ENCODE results near the gene YTHDF1. TPM values are rescaled to one million over a fixed set of nuclear protein-coding genes. Genes with fewer than 3 reads are reported as not detected.
"Not testable (repeated sequence)": the region's sequence is repeated elsewhere in the genome, so short reads cannot be mapped to it uniquely, and the experiment has no call there.

Gene YTHDF1
- total RNA-seq, 1 donor from 2014 or later = 32.8 TPM

- DNase-seq (ENCODE audit: low read depth) = no peak
Measured at GRCh38 chr20:63227260-63227659, 11.3 kb upstream of the YTHDF1 start.

- no peak for DNase-seq (ENCODE audit: low read depth)
Measured at GRCh38 chr20:63226042-63226943, 10.4 kb upstream of the YTHDF1 start.

- DNase-seq (ENCODE audit: low read depth) = no peak
Measured at GRCh38 chr20:63225082-63225454, 9.1 kb upstream of the YTHDF1 start.

- peak; percentile 82 for DNase-seq (ENCODE audit: low read depth)
Measured at GRCh38 chr20:63224412-63225081, 8.6 kb upstream of the YTHDF1 start.

- DNase-seq (ENCODE audit: low read depth) = no peak
Measured at GRCh38 chr20:63223826-63224207, 7.9 kb upstream of the YTHDF1 start.

GRCh38 chr20:63223121-63223825 lies 7.3 kb upstream of the YTHDF1 start:
- DNase-seq (ENCODE audit: low read depth) = peak; percentile 32

- DNase-seq (ENCODE audit: low read depth) = no peak
Measured at GRCh38 chr20:63222541-63222940, 6.6 kb upstream of the YTHDF1 start.

- not testable (repeated sequence) for DNase-seq (ENCODE audit: low read depth)
Measured at GRCh38 chr20:63221400-63222053, 5.6 kb upstream of the YTHDF1 start.

GRCh38 chr20:63220696-63221399 lies 4.9 kb upstream of the YTHDF1 start:
- no peak for DNase-seq (ENCODE audit: low read depth)

GRCh38 chr20:63219866-63220521 lies 4.1 kb upstream of the YTHDF1 start:
- DNase-seq (ENCODE audit: low read depth) = no peak

GRCh38 chr20:63219447-63219821 lies 3.5 kb upstream of the YTHDF1 start:
- DNase-seq (ENCODE audit: low read depth) = no peak

- DNase-seq (ENCODE audit: low read depth) = no peak
Measured at GRCh38 chr20:63218701-63219446, 2.9 kb upstream of the YTHDF1 start.

- DNase-seq (ENCODE audit: low read depth) = peak; percentile 22
Measured at GRCh38 chr20:63217706-63218105, 1.8 kb upstream of the YTHDF1 start.

GRCh38 chr20:63216849-63217471 lies 1.0 kb upstream of the YTHDF1 start:
- DNase-seq (ENCODE audit: low read depth) = no peak

- DNase-seq (ENCODE audit: low read depth) = peak; percentile 59
Measured at GRCh38 chr20:63215101-63216040, 560 bp downstream of the YTHDF1 start.

- DNase-seq (ENCODE audit: low read depth) = no peak
Measured at GRCh38 chr20:63214514-63214913, 1.4 kb downstream of the YTHDF1 start.

GRCh38 chr20:63212792-63213191 lies 3.1 kb downstream of the YTHDF1 start:
- peak; percentile 22 for DNase-seq (ENCODE audit: low read depth)

- DNase-seq (ENCODE audit: low read depth) = no peak
Measured at GRCh38 chr20:63212393-63212730, 3.6 kb downstream of the YTHDF1 start.
